Measurements from ENCODE around the gene RBM12.

The RBM12 gene

DNA sequence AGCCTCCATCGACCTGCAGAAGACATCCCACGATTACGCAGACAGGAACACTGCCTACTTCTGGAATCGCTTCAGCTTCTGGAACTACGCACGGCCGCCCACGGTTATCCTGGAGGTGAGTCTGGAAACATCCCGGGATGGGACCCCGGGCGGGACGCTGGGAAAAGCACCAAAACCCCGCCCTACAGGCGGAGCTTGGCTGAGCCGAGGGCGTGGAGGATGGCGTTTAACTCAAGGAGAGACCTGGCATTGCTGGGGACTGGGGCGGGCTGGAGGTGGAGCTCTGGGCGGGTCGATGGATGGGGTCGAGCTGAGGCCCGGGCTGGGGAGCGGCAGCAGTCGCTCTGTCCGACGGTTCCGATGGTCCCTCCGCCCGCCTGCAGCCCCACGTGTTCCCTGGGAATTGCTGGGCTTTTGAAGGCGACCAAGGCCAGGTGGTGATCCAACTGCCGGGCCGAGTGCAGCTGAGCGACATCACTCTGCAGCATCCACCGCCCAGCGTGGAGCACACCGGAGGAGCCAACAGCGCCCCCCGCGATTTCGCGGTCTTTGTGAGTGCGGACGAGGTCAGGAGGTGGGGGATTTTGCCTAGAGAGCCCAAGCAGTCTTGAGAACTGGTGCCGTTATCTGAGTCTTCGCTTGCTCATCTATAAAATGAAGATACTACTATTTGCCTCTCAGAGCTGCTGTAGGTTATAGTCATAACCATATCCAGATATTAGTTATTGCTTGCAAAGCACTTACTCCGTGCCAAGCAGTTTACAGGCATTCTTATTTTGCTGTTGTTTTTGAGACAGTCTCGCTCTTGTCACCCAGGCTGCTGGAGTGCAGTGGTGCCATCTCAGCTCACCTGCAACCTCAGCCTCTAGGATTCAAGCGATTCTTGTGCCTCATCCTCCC, 45.3 kb downstream of the RBM12 start:
- peak; percentile 79 for DNase-seq

DNA sequence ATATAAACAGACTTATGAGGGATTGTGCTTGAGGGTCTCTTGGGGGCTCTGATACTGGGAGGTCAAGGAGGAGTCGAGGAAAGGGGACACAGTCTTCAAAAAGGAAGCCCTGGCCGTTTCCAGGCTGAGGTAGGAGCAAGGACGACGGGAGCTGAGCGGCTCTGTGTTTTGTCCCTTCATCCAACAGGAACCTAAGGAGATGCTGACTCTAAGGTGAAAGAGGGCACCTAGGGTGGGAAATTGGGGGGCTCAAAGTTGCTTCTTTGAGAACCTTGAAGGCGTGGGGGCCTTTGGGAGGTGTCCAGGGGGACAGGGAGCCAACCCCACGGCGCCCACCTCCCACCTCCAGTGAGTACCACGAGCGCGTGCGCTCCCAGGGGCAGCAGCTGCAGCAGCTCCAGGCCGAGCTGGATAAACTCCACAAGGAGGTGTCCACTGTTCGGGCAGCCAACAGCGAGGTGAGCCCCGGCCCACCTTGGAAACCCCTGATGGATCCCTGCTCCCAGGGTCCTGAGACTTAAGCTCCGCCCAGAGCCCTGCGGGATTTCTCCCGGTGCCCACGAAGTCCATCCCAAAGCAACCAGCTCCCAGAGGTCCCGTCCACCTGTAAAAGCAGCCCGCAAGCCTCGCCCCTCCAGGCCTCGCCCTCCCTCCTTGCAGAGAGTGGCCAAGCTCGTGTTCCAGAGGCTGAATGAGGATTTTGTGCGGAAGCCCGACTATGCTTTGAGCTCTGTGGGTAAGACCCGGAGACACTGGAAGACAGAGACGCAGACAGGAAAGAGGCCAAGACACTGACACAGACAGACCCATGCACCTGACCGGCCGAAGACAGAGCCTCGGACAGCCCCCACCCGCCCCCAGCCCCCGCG, 46.2 kb downstream of the RBM12 start:
- DNase-seq: peak; percentile 25

GRCh38 chr20:35617397-35618262, 47.1 kb downstream of the RBM12 start:
- peak; percentile 52 for DNase-seq

GRCh38 chr20:35616465-35617396, 48.0 kb downstream of the RBM12 start:
- peak; percentile 67 for DNase-seq

- peak; percentile 100 for DNase-seq
Observed at GRCh38 chr20:35615667-35616464, 48.8 kb downstream of the RBM12 start, which contains the start of gene SPAG4. Gene SPAG4 (plus strand): TSS chr20:35615829. CDS start chr20:35616004, 175 bp downstream.

GRCh38 chr20:35611482-35611881, 53.2 kb downstream of the RBM12 start:
- no peak for DNase-seq

DNA sequence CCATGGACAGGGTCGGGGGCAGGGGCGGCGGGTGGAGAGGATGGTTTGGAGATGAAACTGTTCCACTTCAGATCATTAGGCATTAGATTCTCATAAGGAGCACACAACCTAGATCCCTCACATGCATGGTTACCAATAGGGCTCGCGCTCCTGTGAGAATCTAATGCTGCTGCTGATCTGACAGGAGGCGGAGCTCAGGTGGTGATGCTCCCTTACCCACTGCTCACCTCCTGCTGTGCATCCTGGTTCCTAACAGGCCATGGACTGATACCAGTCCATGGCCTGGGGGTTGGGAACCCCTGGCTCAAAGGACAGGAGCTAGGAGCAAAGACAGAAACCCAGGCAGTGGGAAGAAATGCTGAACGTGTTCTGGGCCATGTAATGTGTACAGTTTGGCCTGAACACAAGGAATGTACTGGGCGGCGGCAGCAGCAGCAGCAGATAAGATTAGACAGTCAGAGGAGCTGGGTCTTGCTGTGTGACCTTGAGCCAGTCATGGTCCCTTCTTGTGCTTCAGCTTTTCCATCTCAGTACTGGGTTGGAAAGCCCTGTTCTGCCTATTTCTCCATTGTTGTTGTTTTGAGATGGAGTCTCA, 53.8 kb downstream of the RBM12 start:
- no peak for DNase-seq

GRCh38 chr20:35607003-35607735, 57.5 kb downstream of the RBM12 start:
- no peak for DNase-seq

DNA sequence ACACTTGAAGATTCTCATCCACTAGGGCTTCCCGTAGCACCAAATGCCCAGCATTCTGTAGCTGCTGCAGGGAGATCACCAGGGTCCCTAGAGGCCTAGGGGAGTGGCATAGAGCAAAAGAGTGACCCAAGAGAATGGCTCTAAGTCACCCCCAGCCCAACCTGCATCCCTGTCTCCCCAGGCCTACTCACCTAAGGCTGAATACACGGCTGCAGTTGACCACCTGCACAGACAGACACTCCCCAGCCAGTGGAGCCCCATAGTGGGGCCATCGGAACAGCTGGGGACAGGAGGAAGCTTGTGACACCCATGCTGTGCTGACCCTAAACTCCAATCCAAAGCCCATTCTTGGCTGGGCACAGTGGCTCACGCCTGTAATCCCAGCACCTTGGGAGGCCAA, 58.6 kb downstream of the RBM12 start:
- DNase-seq: no peak

DNA sequence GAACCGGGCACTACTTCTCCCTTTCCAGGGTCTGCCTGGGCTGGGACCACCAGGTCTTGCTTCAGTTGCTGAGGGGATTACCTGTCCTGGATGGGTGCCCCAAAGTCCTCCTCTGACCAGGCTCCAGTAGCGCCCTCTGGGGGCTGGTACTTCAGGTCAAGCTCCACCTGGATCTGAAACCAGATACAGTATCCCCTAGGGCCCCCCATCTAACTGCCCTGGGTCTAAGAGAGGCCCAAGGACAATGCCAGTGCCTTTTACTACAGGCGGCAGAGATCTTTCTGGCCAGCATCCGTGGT, 60.3 kb downstream of the RBM12 start:
- DNase-seq: peak; percentile 46

DNA sequence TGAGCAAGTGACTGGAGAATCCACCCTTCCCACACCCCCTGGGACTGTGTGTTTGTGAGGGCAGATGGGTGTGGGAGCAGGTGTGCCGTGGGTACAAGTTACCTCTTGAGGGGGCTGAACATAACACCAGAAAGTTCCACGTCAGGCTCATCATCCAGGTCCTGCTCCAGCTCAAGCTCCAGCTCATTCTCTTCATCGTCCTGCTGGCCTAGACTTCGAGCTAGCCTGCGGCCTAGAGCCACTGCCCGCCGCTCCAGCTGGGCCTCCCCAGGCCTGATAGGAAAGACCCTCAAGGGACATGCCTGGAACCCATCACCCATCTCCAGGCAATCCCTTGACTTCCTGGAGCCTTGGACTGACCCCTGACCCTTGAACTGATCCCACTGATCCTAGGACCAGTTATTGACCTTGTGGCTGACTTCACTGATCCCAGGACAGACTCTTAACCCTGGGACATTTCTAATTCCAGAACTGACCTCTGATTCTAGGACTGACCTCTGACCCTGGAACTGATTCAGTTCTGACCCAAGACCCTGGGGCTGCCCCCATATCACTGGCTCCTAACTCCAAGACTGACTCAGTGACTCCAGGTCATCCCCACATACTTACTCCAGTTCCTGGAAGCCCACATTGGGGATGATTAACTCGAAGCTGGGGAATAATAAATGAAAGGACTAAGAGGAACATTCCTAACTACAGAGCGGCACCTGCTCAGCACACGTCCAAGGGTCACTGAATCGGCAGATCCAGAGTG, 60.8 kb downstream of the RBM12 start:
- DNase-seq: no peak

- DNase-seq: no peak
Observed at GRCh38 chr20:35602851-35603495, 61.7 kb downstream of the RBM12 start.

GRCh38 chr20:35601990-35602389, 62.7 kb downstream of the RBM12 start:
- no peak for DNase-seq

- DNase-seq: peak; percentile 86
Observed at GRCh38 chr20:35600993-35601973, 63.4 kb downstream of the RBM12 start.

GRCh38 chr20:35600176-35600992, 64.3 kb downstream of the RBM12 start:
- no peak for DNase-seq

- DNase-seq: no peak
Observed at GRCh38 chr20:35599776-35600120, 65.0 kb downstream of the RBM12 start.
